Measurements from ENCODE around the gene MAFF. TPM values are rescaled to one million over a fixed set of nuclear protein-coding genes. Genes with fewer than 3 reads are reported as not detected.

MAFF gene
- total RNA-seq, 1 donor from 2014 or later, result 4.2 TPM

DNA sequence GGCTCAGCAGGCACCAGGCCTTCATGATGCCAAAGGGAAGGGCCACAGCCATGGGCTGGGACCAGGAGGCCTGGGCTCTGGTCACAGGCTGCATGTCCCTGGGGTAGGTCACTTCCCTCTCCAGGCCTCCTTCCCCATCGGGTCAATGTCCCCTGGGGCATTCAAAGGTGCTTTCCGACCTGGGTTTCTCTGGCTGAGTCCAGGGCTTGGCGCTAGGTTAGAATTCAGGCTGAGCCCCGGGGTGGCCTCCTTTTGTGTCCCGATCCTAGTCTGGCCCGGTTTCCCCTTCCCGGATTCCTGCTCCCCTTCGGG is 12.2 kb downstream of the MAFF start:
- Histone ChIP-seq H3K4me1 (ENCODE audit: control insufficient read depth in 3 of 3, insufficient read depth in 3 of 3, low read length in 3 of 3) (peaks cover 20 to 25% (median 23%) of the 10 kb centered on the region in 3 donors), H3K36me3 (ENCODE audit: control insufficient read depth in 3 of 3, insufficient read depth in 3 of 3, low read length in 3 of 3) (peaks cover 0 to 4% (median 2%) of the 10 kb centered on the region in 3 donors), H3K9ac (ENCODE audit: low read depth in 1 of 3, low read length in 3 of 3) (peak overlapping the region in 1 of 3 donors; percentile 40), H3K27ac (ENCODE audit: low read depth, low read length) (no peak overlapping the region), H3K9me3 (ENCODE audit: control insufficient read depth in 3 of 3, low read length in 3 of 3) (no peaks in the 10 kb centered on the region), H3K4me3 (ENCODE audit: low read length in 3 of 3) (peak overlapping the region in 1 of 3 donors; percentile 45), H3K27me3 (ENCODE audit: control insufficient read depth in 3 of 3, insufficient read depth in 3 of 3, low read length in 3 of 3) (peaks cover 0 to 8% (median 0%) of the 10 kb centered on the region in 3 donors)

DNA sequence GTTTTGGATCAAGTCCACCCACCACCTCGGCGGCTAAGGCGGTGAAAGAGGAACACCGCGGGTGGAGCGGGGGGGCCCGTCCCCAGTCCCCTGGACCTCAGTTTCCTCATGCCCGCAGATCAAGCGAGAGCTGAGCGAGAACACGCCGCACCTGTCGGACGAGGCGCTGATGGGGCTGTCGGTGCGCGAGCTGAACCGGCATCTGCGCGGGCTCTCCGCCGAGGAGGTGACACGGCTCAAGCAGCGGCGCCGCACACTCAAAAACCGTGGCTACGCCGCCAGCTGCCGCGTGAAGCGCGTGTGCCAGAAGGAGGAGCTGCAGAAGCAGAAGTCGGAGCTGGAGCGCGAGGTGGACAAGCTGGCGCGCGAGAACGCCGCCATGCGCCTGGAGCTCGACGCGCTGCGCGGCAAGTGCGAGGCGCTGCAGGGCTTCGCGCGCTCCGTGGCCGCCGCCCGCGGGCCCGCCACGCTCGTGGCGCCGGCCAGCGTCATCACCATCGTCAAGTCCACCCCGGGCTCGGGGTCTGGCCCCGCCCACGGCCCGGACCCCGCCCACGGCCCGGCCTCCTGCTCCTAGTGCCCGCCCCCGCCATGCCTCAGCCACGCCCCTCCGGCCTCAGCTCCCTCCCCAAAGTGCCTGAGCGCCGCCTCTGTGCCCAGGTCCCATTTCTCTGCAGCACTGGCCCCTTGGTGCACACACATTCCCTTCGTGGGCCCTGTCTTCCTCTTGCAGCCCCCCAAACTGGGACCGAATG is 12.7 kb downstream of the MAFF start:
- no peak overlapping the region for H3K27ac ChIP-seq (ENCODE audit: low read depth, low read length)
- H3K4me1 ChIP-seq (ENCODE audit: control insufficient read depth in 3 of 3, insufficient read depth in 3 of 3, low read length in 3 of 3), result peaks cover 22 to 30% (median 28%) of the 10 kb centered on the region in 3 donors
- peaks cover 0 to 8% (median 0%) of the 10 kb centered on the region in 3 donors for H3K27me3 ChIP-seq (ENCODE audit: control insufficient read depth in 3 of 3, insufficient read depth in 3 of 3, low read length in 3 of 3)
- H3K9me3 ChIP-seq (ENCODE audit: control insufficient read depth in 3 of 3, low read length in 3 of 3), result no peaks in the 10 kb centered on the region
- peak overlapping the region in 2 of 3 donors; percentile 40 to 45 for H3K4me3 ChIP-seq (ENCODE audit: low read length in 3 of 3)
- H3K9ac ChIP-seq (ENCODE audit: low read depth in 1 of 3, low read length in 3 of 3), result peak overlapping the region in 1 of 3 donors; percentile 40
- H3K36me3 ChIP-seq (ENCODE audit: control insufficient read depth in 3 of 3, insufficient read depth in 3 of 3, low read length in 3 of 3), result peaks cover 0 to 4% (median 2%) of the 10 kb centered on the region in 3 donors

DNA sequence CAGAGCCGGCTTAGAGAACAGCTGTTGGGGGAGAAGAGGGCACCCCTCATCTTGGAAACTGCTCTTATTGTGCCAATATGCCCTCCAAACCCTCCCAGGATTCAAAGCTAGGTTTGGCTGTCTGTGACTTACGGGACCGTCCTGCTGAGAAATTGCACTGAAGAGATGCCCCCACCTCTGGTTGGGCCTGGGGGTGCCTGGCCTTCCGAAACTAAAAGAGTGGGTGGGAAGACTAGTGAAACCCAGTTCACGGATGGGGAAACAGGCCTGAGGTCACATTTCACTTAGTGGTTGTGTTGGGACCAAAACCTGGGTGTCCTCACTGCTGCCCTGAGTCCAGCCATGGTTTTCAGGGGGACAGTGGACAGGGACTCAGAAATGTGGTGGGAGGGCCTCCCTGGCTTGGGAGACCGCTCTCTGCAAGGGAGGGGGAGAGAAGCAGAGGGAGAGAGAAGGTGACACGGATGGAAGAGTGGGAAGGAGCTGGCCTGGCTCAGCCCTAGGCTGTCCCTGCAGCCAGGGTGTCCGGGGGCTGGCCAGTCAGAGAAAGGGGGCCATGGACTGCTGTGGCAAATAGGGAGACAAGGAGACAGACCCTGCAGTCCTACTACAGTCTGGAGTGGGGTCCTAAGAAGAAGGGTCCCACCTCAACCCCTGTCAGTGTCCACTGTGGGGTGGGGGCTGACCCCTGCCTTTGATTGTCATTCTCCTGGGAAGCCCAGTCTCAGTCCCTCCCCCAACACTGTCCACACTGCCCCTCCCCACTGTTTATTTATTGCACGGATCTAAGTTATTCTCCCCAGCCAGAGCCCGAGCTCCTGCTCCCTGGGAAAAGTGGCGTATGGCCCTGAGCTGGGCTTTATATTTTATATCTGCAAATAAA is 13.6 kb downstream of the MAFF start:
- no peak overlapping the region for H3K27ac ChIP-seq (ENCODE audit: low read depth, low read length)
- no peak overlapping the region for H3K9ac ChIP-seq (ENCODE audit: low read depth in 1 of 3, low read length in 3 of 3)
- peaks cover 0 to 8% (median 0%) of the 10 kb centered on the region in 3 donors for H3K27me3 ChIP-seq (ENCODE audit: control insufficient read depth in 3 of 3, insufficient read depth in 3 of 3, low read length in 3 of 3)
- peaks cover 22 to 33% (median 29%) of the 10 kb centered on the region in 3 donors for H3K4me1 ChIP-seq (ENCODE audit: control insufficient read depth in 3 of 3, insufficient read depth in 3 of 3, low read length in 3 of 3)
- no peaks in the 10 kb centered on the region for H3K9me3 ChIP-seq (ENCODE audit: control insufficient read depth in 3 of 3, low read length in 3 of 3)
- H3K4me3 ChIP-seq (ENCODE audit: low read length in 3 of 3), result no peak overlapping the region
- H3K36me3 ChIP-seq (ENCODE audit: control insufficient read depth in 3 of 3, insufficient read depth in 3 of 3, low read length in 3 of 3), result peaks cover 0 to 5% (median under 1%) of the 10 kb centered on the region in 3 donors

DNA sequence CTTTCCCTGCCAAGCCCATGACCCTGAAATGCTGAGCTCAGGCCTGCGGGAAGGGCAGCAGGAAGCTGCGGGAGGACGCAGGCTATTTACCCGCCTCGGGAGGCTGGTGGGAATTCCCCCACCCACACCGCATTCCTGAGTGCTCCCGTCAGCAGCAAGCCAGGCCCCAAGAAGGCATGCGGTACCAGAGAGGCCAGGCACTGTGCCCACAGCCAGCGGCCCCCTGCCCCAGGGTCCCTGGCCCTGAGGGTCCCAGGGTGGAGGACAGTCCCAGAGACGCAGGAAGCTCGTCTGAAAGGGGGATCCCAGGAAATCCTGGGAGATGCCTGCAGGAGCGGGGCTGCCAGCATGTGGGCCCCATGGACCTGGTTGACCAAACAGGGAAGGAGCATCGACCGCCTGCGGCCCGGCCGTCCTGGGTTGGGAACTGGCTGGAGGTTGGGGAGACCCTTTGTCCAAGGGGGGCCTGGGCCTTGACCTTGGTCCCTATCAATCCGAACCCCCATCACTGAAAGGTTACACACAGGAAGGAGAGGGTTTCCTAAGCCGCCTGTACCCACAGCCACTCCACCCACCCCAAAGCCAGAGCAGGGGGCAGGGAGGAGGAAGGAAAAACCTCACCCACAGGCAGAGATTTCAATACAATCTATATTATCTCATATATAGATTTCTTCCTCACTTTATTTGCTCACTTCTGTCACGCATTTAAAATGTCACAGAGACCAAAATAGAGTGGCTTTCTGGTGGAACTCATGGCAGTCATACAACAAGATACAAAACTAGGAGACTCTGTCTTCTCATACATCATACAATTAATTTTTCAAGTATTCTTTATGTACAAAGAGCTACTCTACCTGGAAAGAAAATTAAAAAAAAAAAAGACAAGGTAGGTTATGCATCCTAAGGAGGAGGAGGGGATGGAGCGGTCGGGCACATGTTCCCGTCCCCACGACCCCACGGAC is 17.1 kb downstream of the MAFF start:
- Histone ChIP-seq H3K27me3 (ENCODE audit: control insufficient read depth in 3 of 3, insufficient read depth in 3 of 3, low read length in 3 of 3) (peaks cover 0 to 5% (median 0%) of the 10 kb centered on the region in 3 donors), H3K27ac (ENCODE audit: low read depth, low read length) (peak overlapping the region; percentile 75), H3K9me3 (ENCODE audit: control insufficient read depth in 3 of 3, low read length in 3 of 3) (no peaks in the 10 kb centered on the region), H3K4me3 (ENCODE audit: low read length in 3 of 3) (no peak overlapping the region), H3K9ac (ENCODE audit: low read depth in 1 of 3, low read length in 3 of 3) (peak overlapping the region in 2 of 3 donors; percentile 61 to 68), H3K36me3 (ENCODE audit: control insufficient read depth in 3 of 3, insufficient read depth in 3 of 3, low read length in 3 of 3) (peaks cover 19 to 25% (median 25%) of the 10 kb centered on the region in 3 donors), H3K4me1 (ENCODE audit: control insufficient read depth in 3 of 3, insufficient read depth in 3 of 3, low read length in 3 of 3) (peaks cover 17 to 33% (median 25%) of the 10 kb centered on the region in 3 donors)

DNA sequence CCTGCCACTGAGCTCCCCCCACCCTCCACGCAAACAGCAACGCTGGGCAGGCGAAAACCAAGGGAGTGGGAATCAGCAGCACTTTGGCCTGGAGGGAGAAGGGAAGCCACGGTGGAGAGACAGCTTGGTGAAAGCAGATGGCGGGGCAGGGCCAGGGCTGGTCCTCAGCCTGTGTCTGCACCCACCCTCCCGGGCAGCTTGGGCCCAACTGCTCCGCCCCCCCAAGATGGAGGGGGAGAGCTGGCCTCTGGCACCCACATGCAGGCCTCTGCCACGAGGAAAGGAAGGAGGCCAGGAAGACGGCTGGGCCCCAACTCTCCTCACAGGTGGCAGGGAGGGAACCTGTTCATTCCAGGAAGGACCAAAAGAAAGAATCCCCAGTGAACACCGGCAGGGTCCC is 17.8 kb downstream of the MAFF start:
- H3K27ac ChIP-seq (ENCODE audit: low read depth, low read length), result peak overlapping the region; percentile 75
- H3K4me3 ChIP-seq (ENCODE audit: low read length in 3 of 3), result no peak overlapping the region
- H3K4me1 ChIP-seq (ENCODE audit: control insufficient read depth in 3 of 3, insufficient read depth in 3 of 3, low read length in 3 of 3), result peaks cover 12 to 29% (median 19%) of the 10 kb centered on the region in 3 donors
- no peaks in the 10 kb centered on the region for H3K27me3 ChIP-seq (ENCODE audit: control insufficient read depth in 3 of 3, insufficient read depth in 3 of 3, low read length in 3 of 3)
- no peaks in the 10 kb centered on the region for H3K9me3 ChIP-seq (ENCODE audit: control insufficient read depth in 3 of 3, low read length in 3 of 3)
- peaks cover 23 to 29% (median 29%) of the 10 kb centered on the region in 3 donors for H3K36me3 ChIP-seq (ENCODE audit: control insufficient read depth in 3 of 3, insufficient read depth in 3 of 3, low read length in 3 of 3)
- H3K9ac ChIP-seq (ENCODE audit: low read depth in 1 of 3, low read length in 3 of 3), result peak overlapping the region in 1 of 3 donors; percentile 16

DNA sequence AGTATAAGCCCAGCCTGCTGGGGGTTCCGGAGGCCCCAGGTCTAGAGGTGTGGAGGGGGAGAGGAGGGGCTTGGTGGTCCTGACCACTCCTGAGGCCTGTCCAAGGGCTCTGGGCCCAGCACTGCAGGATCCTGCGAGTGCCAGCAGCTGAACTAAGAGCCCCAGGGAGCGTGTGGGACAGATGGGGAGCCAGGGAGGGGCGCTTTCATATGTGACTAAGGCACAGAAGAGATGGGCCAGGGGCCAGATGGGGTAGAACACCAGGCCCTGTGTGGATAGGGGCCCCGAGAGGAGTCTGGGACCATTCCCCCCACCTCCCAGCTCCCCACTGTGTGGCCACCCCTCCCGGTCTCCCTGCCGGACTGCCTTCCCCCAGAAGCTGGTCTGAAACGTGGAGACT is 18.4 kb downstream of the MAFF start:
- H3K27ac ChIP-seq (ENCODE audit: low read depth, low read length), result no peak overlapping the region
- H3K9ac ChIP-seq (ENCODE audit: low read depth in 1 of 3, low read length in 3 of 3), result no peak overlapping the region
- H3K4me1 ChIP-seq (ENCODE audit: control insufficient read depth in 3 of 3, insufficient read depth in 3 of 3, low read length in 3 of 3), result peaks cover 12 to 29% (median 19%) of the 10 kb centered on the region in 3 donors
- no peaks in the 10 kb centered on the region for H3K9me3 ChIP-seq (ENCODE audit: control insufficient read depth in 3 of 3, low read length in 3 of 3)
- H3K4me3 ChIP-seq (ENCODE audit: low read length in 3 of 3), result no peak overlapping the region
- peaks cover 28 to 34% (median 34%) of the 10 kb centered on the region in 3 donors for H3K36me3 ChIP-seq (ENCODE audit: control insufficient read depth in 3 of 3, insufficient read depth in 3 of 3, low read length in 3 of 3)
- no peaks in the 10 kb centered on the region for H3K27me3 ChIP-seq (ENCODE audit: control insufficient read depth in 3 of 3, insufficient read depth in 3 of 3, low read length in 3 of 3)

DNA sequence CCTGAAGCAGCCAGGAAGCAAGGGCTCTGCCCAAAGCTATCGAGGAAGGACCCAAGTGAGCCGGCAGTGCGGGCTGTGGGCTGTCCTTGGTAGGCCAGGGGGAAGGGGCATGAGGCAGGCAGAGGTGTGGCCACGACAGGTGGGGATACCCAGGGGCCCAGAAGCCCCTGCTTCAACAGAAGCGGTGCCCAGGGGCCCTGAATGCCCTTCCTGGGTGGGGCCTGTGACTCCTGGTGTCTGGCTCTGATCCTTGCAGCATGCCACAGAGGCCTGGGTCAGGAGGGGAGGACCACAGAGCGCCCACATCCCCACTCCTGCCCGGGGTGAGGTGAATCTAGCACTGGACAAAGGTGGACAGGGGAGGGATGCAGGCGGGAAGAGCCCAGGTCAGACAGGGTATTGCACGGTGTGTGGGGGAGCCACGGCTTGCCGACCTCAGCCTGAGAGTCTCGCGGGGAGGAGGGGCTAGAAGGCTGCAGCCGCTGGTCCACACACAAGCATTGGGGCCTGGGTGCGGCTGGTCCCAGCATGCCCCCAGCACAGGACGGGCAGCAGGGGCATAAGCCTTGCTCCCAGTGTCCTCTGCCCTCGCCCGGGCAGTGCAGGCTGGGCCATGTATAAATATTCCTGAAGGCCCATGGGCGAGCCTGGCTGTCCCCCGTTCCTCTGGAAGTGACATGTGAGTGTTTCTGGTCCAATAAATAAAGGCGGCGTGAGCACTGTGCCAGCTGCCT is 19.0 kb downstream of the MAFF start:
- H3K4me1 ChIP-seq (ENCODE audit: control insufficient read depth in 3 of 3, insufficient read depth in 3 of 3, low read length in 3 of 3), result peaks cover 12 to 29% (median 19%) of the 10 kb centered on the region in 3 donors
- H3K4me3 ChIP-seq (ENCODE audit: low read length in 3 of 3), result no peak overlapping the region
- no peak overlapping the region for H3K27ac ChIP-seq (ENCODE audit: low read depth, low read length)
- H3K27me3 ChIP-seq (ENCODE audit: control insufficient read depth in 3 of 3, insufficient read depth in 3 of 3, low read length in 3 of 3), result no peaks in the 10 kb centered on the region
- no peaks in the 10 kb centered on the region for H3K9me3 ChIP-seq (ENCODE audit: control insufficient read depth in 3 of 3, low read length in 3 of 3)
- H3K36me3 ChIP-seq (ENCODE audit: control insufficient read depth in 3 of 3, insufficient read depth in 3 of 3, low read length in 3 of 3), result peaks cover 35 to 41% (median 38%) of the 10 kb centered on the region in 3 donors
- H3K9ac ChIP-seq (ENCODE audit: low read depth in 1 of 3, low read length in 3 of 3), result no peak overlapping the region

DNA sequence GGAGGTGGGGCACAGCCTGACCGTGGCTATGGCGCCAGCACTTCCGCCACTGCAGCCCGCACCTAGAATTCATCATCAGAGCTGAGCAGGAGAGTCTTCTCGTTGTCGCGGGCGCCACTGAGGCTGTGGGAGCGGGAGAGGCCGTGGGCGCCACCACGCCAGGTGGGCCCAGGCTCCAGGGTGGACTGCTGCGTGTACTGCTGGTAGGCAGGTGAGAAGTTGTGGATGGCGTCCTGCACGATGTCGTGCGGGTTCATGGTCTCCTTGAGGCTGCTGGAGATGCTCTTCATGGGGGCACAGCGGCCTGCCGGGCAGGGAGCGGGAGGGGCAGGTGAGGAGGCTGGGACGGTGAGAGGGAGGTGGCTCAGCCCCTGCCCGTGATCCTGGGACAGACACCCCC is 19.6 kb downstream of the MAFF start:
- H3K36me3 ChIP-seq (ENCODE audit: control insufficient read depth in 3 of 3, insufficient read depth in 3 of 3, low read length in 3 of 3), result peaks cover 38 to 42% (median 42%) of the 10 kb centered on the region in 3 donors
- H3K4me1 ChIP-seq (ENCODE audit: control insufficient read depth in 3 of 3, insufficient read depth in 3 of 3, low read length in 3 of 3), result peaks cover 12 to 29% (median 19%) of the 10 kb centered on the region in 3 donors
- H3K4me3 ChIP-seq (ENCODE audit: low read length in 3 of 3), result no peak overlapping the region
- no peaks in the 10 kb centered on the region for H3K27me3 ChIP-seq (ENCODE audit: control insufficient read depth in 3 of 3, insufficient read depth in 3 of 3, low read length in 3 of 3)
- H3K9ac ChIP-seq (ENCODE audit: low read depth in 1 of 3, low read length in 3 of 3), result no peak overlapping the region
- H3K9me3 ChIP-seq (ENCODE audit: control insufficient read depth in 3 of 3, low read length in 3 of 3), result no peaks in the 10 kb centered on the region
- no peak overlapping the region for H3K27ac ChIP-seq (ENCODE audit: low read depth, low read length)

All from skeletal muscle tissue (tissue), 4 donors.